Upper lobe of left lung (tissue), 6 donors: Measurements from ENCODE around the gene EMC10. TPM values are rescaled to one million over a fixed set of nuclear protein-coding genes. Genes with fewer than 3 reads are reported as not detected.

Experiments
- ATAC-seq, 2 donors: fragments of 200-7000 bp; cut with Tn5 transposase; one replicate each; pipeline ENCODE4 v1.9.1; 2022; ENCODE audit warnings: mild to moderate bottlenecking in 2 of 2, moderate library complexity in 2 of 2; ENCODE audit not compliant: low FRiP score in 2 of 2
- DNase-seq, 2 donors: peaks; one replicate each; pipeline ENCODE4 v3.0.0-alpha.2; 2019 to 2020
- H3K27ac ChIP-seq, 4 donors: fragments of 200-600 bp; sonication (generic); one replicate each; pipeline ENCODE4 v1.5.1; 2016 to 2019
- H3K27me3 ChIP-seq, 4 donors: fragments of 200-600 bp; sonication (generic); one replicate each; pipeline ENCODE4 v1.5.1; 2017 to 2019
- H3K36me3 ChIP-seq, 4 donors: fragments of 200-600 bp; sonication (generic); one replicate each; pipeline ENCODE4 v1.5.1; 2016 to 2019
- H3K4me1 ChIP-seq, 4 donors: fragments of 200-600 bp; sonication (generic); one replicate each; pipeline ENCODE4 v1.5.1; 2018 to 2019
- H3K4me3 ChIP-seq, 4 donors: fragments of 200-600 bp; sonication (generic); one replicate each; pipeline ENCODE4 v1.5.1; 2017 to 2019; ENCODE audit warnings: mild to moderate bottlenecking in 2 of 4, moderate library complexity in 1 of 4
- H3K9me3 ChIP-seq, 4 donors: fragments of 200-600 bp; sonication (generic); one replicate each; pipeline ENCODE4 v1.5.1; 2018 to 2019
- EP300 ChIP-seq, 4 donors: sonication (generic); formaldehyde crosslinking; IDR thresholded peaks; one replicate each; pipeline ENCODE4 v1.5.1; 2017; ENCODE audit warnings: antibody characterized with exemption in 4 of 4, control low read depth in 2 of 4
- POLR2A ChIP-seq, 4 donors: fragments of 450-650 bp; IDR thresholded peaks; one replicate each; pipeline ENCODE4 v1.5.1; 2016 to 2017; ENCODE audit warnings: antibody characterized with exemption in 4 of 4, mild to moderate bottlenecking in 2 of 4
- POLR2AphosphoS5 ChIP-seq, 2 donors: sonication (generic); formaldehyde crosslinking; IDR thresholded peaks; one replicate each; pipeline ENCODE4 v1.5.1; 2017; ENCODE audit warnings: antibody characterized with exemption in 2 of 2
- WGBS, 2 donors: methylation state at CpG; one replicate each; pipeline ENCODE4 v1.1.5; 2017 to 2018; 5-methylcytosine and 5-hydroxymethylcytosine counted together
- total RNA-seq, 6 donors: library from RNA; depleted of rRNA in 4 of 6; stranded (reverse); fragments of >200 nt in 4 of 6; gene quantifications; one replicate each; pipeline versions ENCODE4 v1.1.0 to v1.2.1, GENCODE V29; 2016 to 2021
- TF ChIP-seq, protein P1 (sequence below), 6 experiments: fragments of 450-650 bp in 4 of 6; fragments of 200-600 bp in 2 of 6; sonication (generic) in 2 of 6; IDR thresholded peaks; one replicate each; pipeline ENCODE4 v1.5.1; 2016 to 2019; ENCODE audit warnings: antibody characterized with exemption in 6 of 6
- donor health status: DM: no; HTN: no; CAD: no; lungs with moderate emphysema.
- donor health status: DM: no; HTN: yes; CAD: no; lungs with severe emphysema.

EMC10 gene
- total RNA-seq, 6 donors from 2014 or later, result 83.8 to 155 (median 121) TPM

DNA sequence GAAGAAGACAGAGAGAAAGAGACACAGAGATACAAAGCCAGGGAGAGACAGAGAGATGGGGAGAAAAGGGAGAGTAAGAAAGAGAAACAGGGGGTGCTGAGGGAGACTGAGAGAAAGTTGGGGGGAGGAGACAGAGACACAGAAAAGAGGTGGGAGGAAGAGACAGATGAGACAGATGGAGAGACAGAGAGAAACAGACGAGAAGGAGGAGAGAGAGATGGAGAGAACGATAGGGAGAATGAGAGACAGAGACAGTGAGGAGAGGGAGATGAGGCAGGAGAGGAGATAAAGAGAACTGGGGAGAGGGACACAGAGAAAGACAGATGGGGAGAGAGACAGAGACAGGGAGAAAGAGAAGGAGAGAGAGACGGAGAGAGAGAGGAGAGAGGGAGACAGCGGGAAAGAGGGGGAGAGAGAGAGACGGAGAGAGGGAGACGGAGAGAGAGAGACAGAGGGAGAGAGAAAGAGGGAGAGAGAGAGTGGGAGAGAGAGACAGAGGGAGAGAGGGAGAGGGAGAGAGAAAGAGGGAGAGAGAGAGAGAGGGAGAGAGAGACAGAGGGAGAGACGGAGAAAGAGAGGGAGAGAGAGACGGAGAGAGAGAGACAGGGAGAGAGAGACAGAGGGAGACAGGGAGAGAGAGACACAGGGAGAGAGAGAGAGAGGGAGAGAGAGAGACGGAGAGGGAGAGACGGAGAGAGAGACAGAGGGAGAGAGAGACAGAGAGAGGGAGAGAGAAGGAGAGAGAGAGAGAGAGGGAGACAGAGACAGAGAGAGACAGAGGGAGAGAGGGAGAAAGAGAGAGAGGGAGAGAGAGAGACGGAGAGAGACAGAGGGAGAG, 22.1 kb downstream of the EMC10 start:
- WGBS, 2 donors, result 85 to 86% methylated on average over 11 of the region's 11 CpGs
- H3K9me3 ChIP-seq, result no peaks in the 10 kb centered on the region

DNA sequence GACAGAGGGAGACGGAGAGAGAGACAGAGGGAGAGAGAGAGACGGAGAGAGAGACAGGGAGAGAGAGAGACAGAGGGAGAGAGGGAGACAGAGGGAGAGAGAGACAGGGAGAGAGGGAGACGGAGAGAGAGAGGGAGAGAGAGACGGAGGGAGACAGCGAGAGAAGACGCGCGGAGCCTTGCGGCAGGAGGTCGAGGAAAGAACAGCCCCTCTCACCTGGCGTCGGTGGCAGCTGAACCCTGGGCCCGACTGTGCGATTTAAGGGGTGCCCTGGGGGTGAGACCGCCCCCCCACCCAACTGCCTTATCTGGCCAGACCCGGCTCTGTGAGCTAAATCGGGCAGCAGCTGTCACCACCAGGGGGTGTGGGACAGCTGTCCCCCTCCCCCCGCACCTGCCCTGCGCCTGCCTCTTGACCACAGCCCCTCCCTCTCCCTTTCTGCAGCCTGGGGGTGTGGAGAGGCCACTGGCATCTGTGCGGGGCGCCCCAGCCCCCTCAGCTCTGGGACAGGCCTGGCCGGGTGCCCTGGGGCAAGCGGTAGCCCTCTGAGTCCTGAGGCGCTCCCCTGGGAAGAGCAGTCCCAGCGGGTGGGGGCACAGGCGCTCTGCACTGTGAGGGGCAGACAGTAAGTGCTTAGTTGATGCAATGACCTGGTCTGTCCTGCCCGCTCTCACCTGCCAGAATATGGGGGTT, 23.9 kb downstream of the EMC10 start:
- DNase-seq (no peak), ATAC-seq (peak; percentile 30 to 56)
- Histone ChIP-seq H3K4me1 (peaks cover 0 to 17% (median 8%) of the 10 kb centered on the region in 4 donors), H3K27ac (no peak overlapping the region), H3K36me3 (no peaks in the 10 kb centered on the region), H3K9me3 (no peaks in the 10 kb centered on the region), H3K27me3 (no peaks in the 10 kb centered on the region), H3K4me3 (no peak overlapping the region)
- TF ChIP-seq EP300 (IDR thresholded peaks at IDR 0.05) (no peak), POLR2AphosphoS5 (IDR thresholded peaks at IDR 0.05) (no peak), POLR2A (IDR thresholded peaks at IDR 0.05) (no peak)
- TF ChIP-seq, protein P1, sequence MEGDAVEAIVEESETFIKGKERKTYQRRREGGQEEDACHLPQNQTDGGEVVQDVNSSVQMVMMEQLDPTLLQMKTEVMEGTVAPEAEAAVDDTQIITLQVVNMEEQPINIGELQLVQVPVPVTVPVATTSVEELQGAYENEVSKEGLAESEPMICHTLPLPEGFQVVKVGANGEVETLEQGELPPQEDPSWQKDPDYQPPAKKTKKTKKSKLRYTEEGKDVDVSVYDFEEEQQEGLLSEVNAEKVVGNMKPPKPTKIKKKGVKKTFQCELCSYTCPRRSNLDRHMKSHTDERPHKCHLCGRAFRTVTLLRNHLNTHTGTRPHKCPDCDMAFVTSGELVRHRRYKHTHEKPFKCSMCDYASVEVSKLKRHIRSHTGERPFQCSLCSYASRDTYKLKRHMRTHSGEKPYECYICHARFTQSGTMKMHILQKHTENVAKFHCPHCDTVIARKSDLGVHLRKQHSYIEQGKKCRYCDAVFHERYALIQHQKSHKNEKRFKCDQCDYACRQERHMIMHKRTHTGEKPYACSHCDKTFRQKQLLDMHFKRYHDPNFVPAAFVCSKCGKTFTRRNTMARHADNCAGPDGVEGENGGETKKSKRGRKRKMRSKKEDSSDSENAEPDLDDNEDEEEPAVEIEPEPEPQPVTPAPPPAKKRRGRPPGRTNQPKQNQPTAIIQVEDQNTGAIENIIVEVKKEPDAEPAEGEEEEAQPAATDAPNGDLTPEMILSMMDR (IDR thresholded peaks at IDR 0.05), result peak in 1 of 6 experiments; percentile 17
- WGBS, 2 donors, result 65 to 66% methylated on average over 8 to 20 of the region's 27 CpGs

More for the DNA sequence above, 22.1 kb downstream of the EMC10 start:
- H3K27ac ChIP-seq, result no peak overlapping the region
- no peak overlapping the region for H3K4me3 ChIP-seq
- TF ChIP-seq EP300 (IDR thresholded peaks at IDR 0.05) (no peak), POLR2A (IDR thresholded peaks at IDR 0.05) (no peak), POLR2AphosphoS5 (IDR thresholded peaks at IDR 0.05) (no peak)
- TF ChIP-seq, protein P1 (IDR thresholded peaks at IDR 0.05), result no peak
- H3K36me3 ChIP-seq, result no peaks in the 10 kb centered on the region
- no peaks in the 10 kb centered on the region for H3K27me3 ChIP-seq
- ATAC-seq, result no peak
- DNase-seq, result no peak
- H3K4me1 ChIP-seq, result peaks cover 0 to 17% (median 8%) of the 10 kb centered on the region in 4 donors

DNA sequence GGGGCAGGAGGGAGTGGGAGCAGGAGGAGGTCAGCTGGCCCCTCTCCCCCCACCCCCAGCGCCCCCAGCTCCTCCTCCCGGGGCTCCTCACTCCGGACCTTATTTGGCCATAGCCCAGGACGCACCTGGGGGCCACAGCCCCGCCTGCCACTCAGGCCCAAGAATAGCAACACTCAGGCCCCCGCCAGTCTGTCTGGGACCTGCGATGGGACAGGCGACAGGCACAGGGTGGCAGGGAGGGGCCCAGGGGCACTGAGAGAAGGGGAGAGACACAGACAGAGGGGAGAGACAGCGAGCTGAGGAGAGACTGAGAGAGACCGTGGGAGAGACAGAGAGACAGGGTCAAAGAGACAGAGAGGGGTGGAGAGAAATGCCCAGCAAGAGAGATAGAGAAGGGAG, 24.4 kb downstream of the EMC10 start:
- 64 to 67% methylated on average over 9 to 10 of the region's 10 CpGs for WGBS, 2 donors
- no peak overlapping the region for H3K27ac ChIP-seq
- H3K4me1 ChIP-seq, result peaks cover 0 to 17% (median 8%) of the 10 kb centered on the region in 4 donors
- TF ChIP-seq, protein P1 (IDR thresholded peaks at IDR 0.05), result no peak
- TF ChIP-seq EP300 (IDR thresholded peaks at IDR 0.05) (no peak), POLR2AphosphoS5 (IDR thresholded peaks at IDR 0.05) (no peak), POLR2A (IDR thresholded peaks at IDR 0.05) (no peak)
- DNase-seq, result no peak
- H3K27me3 ChIP-seq, result no peaks in the 10 kb centered on the region
- no peaks in the 10 kb centered on the region for H3K9me3 ChIP-seq
- peaks cover 0 to 3% (median under 1%) of the 10 kb centered on the region in 4 donors for H3K36me3 ChIP-seq
- no peak overlapping the region for H3K4me3 ChIP-seq
- ATAC-seq, result peak; percentile 33 to 64

DNA sequence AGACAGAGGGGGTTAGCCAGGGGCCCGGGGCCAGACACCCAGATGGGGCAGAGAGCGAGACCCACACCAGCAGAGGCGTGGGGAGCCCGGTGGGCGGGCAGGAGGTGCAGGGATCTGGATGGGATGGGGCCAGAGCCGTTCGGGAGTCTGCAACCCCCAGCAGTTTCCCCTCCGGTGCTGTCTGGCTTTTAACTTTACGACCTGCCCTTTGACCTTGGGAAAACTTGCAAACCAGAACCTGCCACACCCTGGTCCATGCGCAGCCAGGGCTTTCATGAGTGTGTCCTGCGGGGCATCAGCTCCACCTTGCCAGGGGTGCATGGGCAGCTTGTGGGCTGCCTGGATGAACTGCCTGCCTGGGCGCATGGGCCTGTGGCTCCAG, 24.9 kb downstream of the EMC10 start:
- no peak for DNase-seq
- Histone ChIP-seq H3K27me3 (no peaks in the 10 kb centered on the region), H3K27ac (no peak overlapping the region), H3K36me3 (peaks cover 0 to 7% (median 3%) of the 10 kb centered on the region in 4 donors), H3K9me3 (no peaks in the 10 kb centered on the region), H3K4me1 (peaks cover 0 to 17% (median 8%) of the 10 kb centered on the region in 4 donors), H3K4me3 (no peak overlapping the region)
- TF ChIP-seq EP300 (IDR thresholded peaks at IDR 0.05), result no peak
- TF ChIP-seq POLR2A (IDR thresholded peaks at IDR 0.05), result no peak
- TF ChIP-seq POLR2AphosphoS5 (IDR thresholded peaks at IDR 0.05), result no peak
- TF ChIP-seq, protein P1 (IDR thresholded peaks at IDR 0.05), result no peak
- ATAC-seq, result peak; percentile 5 to 33
- WGBS, 2 donors, result 70 to 86% methylated on average over 2 to 12 of the region's 12 CpGs
